Cardiac muscle cell (in vitro differentiated cells and primary cell): Measurements from ENCODE around the gene SNX33. TPM values are rescaled to one million over a fixed set of nuclear protein-coding genes. Genes with fewer than 3 reads are reported as not detected.

Experiments used
- DNase-seq, 2 donors: peaks; one replicate each; pipeline versions ENCODE4 v3.0.0 to v3.0.0-alpha.2; 2010 to 2017; ENCODE audit warnings: low read depth in 1 of 2, low spot score in 1 of 2
- H3K27ac ChIP-seq: fragments of 200-600 bp; sonication (generic); 2 replicates; pipeline ENCODE4 v1.5.1; 2016
- H3K27me3 ChIP-seq: fragments of 200-600 bp; sonication (generic); 2 replicates; pipeline ENCODE4 v1.6.0; 2016; ENCODE audit warnings: control low read depth
- H3K36me3 ChIP-seq: fragments of 200-600 bp; sonication (generic); 2 replicates; pipeline ENCODE4 v1.5.1; 2016; ENCODE audit warnings: control low read depth
- H3K4me1 ChIP-seq: fragments of 200-600 bp; sonication (generic); 2 replicates; pipeline ENCODE4 v1.8.1; 2017; ENCODE audit warnings: low read depth, mild to moderate bottlenecking, mixed run types
- H3K4me3 ChIP-seq: fragments of 200-600 bp; sonication (generic); 2 replicates; pipeline ENCODE4 v1.5.1; 2016; ENCODE audit warnings: mild to moderate bottlenecking
- H3K9me3 ChIP-seq: fragments of 200-600 bp; sonication (generic); 2 replicates; pipeline ENCODE4 v1.5.1; 2017; ENCODE audit warnings: low read depth, mild to moderate bottlenecking, control low read depth
- CTCF ChIP-seq: IDR thresholded peaks from 2 replicates; pipeline ENCODE4 v1.5.1; 2012; ENCODE audit warnings: low read depth, mild to moderate bottlenecking, low read length
- polyA plus RNA-seq: library from polyadenylated mRNA; unstranded; fragments of >200 nt; fragmentation: Nextera tagmentation; extraction: Ambion mirVana; gene quantifications from 2 replicates; pipeline ENCODE4 v1.2.1, GENCODE V29; 2016
- total RNA-seq: library from RNA; depleted of rRNA; stranded (reverse); fragments of >200 nt; gene quantifications from 2 replicates; pipeline ENCODE4 v1.2.3, GENCODE V29; 2016

The SNX33 gene
- total and polyA plus RNA-seq, 2 experiments from 2014 or later: 9.5 to 17.1 TPM

- no peak overlapping the region for H3K27ac ChIP-seq
- no peaks in the 10 kb centered on the region for H3K27me3 ChIP-seq
- H3K4me1 ChIP-seq: peaks cover 4% of the 10 kb centered on the region
- no peak overlapping the region for H3K4me3 ChIP-seq
- H3K9me3 ChIP-seq: no peaks in the 10 kb centered on the region
- TF ChIP-seq CTCF: no peak
- no peak for DNase-seq
- H3K36me3 ChIP-seq: no peaks in the 10 kb centered on the region
Measured at GRCh38 chr15:75644376-75644775, 3.3 kb upstream of the SNX33 start.

- Histone ChIP-seq H3K4me1 (peaks cover 9% of the 10 kb centered on the region), H3K4me3 (peak overlapping the region; percentile 70), H3K27ac (no peak overlapping the region), H3K9me3 (no peaks in the 10 kb centered on the region), H3K36me3 (no peaks in the 10 kb centered on the region), H3K27me3 (no peaks in the 10 kb centered on the region)
- no peak for TF ChIP-seq CTCF
- no peak for DNase-seq
Measured at GRCh38 chr15:75646112-75646943, 1.4 kb upstream of the SNX33 start.

GRCh38 chr15:75646944-75647364 is 758 bp upstream of the SNX33 start:
- Histone ChIP-seq H3K27me3 (no peaks in the 10 kb centered on the region), H3K4me3 (peak overlapping the region; percentile 70), H3K4me1 (peaks cover 12% of the 10 kb centered on the region), H3K27ac (peak overlapping the region; percentile 84), H3K9me3 (no peaks in the 10 kb centered on the region), H3K36me3 (no peaks in the 10 kb centered on the region)
- TF ChIP-seq CTCF: no peak
- peak in 1 of 2 donors; percentile 44 for DNase-seq

- peak; percentile 59 to 65 for DNase-seq
- Histone ChIP-seq H3K9me3 (no peaks in the 10 kb centered on the region), H3K36me3 (no peaks in the 10 kb centered on the region), H3K4me1 (peaks cover 25% of the 10 kb centered on the region), H3K27me3 (no peaks in the 10 kb centered on the region), H3K27ac (peak overlapping the region; percentile 84), H3K4me3 (peak overlapping the region; percentile 70)
- TF ChIP-seq CTCF: no peak
Measured at GRCh38 chr15:75648156-75649000, 666 bp downstream of the SNX33 start.

GRCh38 chr15:75649045-75649761 is 1.5 kb downstream of the SNX33 start:
- no peaks in the 10 kb centered on the region for H3K36me3 ChIP-seq
- peak overlapping the region; percentile 70 for H3K4me3 ChIP-seq
- H3K9me3 ChIP-seq: no peaks in the 10 kb centered on the region
- H3K27ac ChIP-seq: peak overlapping the region; percentile 84
- no peak for DNase-seq
- TF ChIP-seq CTCF: no peak
- H3K27me3 ChIP-seq: no peaks in the 10 kb centered on the region
- peaks cover 26% of the 10 kb centered on the region for H3K4me1 ChIP-seq
